ENCODE results near the gene ASGR2. TPM values are rescaled to one million over a fixed set of nuclear protein-coding genes. Genes with fewer than 3 reads are reported as not detected.

The ASGR2 gene
- total and polyA plus RNA-seq, 2 of the 13 experiments (the other 11 are each of a cell fraction or from before 2014, with no cell fraction given) = 320 to 754 TPM

GRCh38 chr17:7129311-7129710, 14.7 kb upstream of the ASGR2 start:
- H3K9me3 ChIP-seq (ENCODE audit: low read length) = no peaks in the 10 kb centered on the region
- no peak overlapping the region for H2AFZ ChIP-seq (ENCODE audit: low read length)
- WGBS (ENCODE audit: low lambda C conversion rate) = 91% methylated on average over 3 of the region's 8 CpGs
- no peak for DNase-seq (ENCODE audit: low spot score)
- BruUV-seq (replicated peaks) = no TSS peak
- POLR2A ChIA-PET = interaction anchor here (1.0 to 2.3 kb wide), 2 partner anchors 14 to 17 kb away, joined by 3 to 14 read pairs; partner anchors contain the start of gene ASGR2
- no peak overlapping the region for H3K27ac ChIP-seq (ENCODE audit: extremely low read length, insufficient read depth, low read length)
- no peak overlapping the region for H3K4me3 ChIP-seq (replicated peaks in 1 of 3; ENCODE audit: insufficient read depth in 1 of 3, low read depth in 2 of 3, low read length in 3 of 3)
- H3K9ac ChIP-seq (ENCODE audit: insufficient read depth, low read depth, low read length) = no peak overlapping the region
- H3K79me2 ChIP-seq (ENCODE audit: insufficient read depth, low read length) = no peaks in the 10 kb centered on the region
- no peak for FAIRE-seq
- H3K4me2 ChIP-seq (ENCODE audit: low read depth, low read length) = no peak overlapping the region
- CTCF ChIA-PET (ENCODE audit: low intra/inter-chr PET ratio, low total read pairs) = no interaction called here
- H3K36me3 ChIP-seq (replicated peaks in 1 of 2; ENCODE audit: control insufficient read depth in 1 of 2, insufficient read depth in 2 of 2, low read length in 2 of 2) = no peaks in the 10 kb centered on the region
- intact Hi-C loops (cut with micrococcal nuclease; ENCODE audit: unreplicated experiment) = no loop called here
- in situ Hi-C loops (cut with HindIII; ENCODE audit: extremely low pct_ligation_motif_present, low pct_unique_long_range_greater_than_20kb) = no loop called here
- no peaks in the 10 kb centered on the region for H4K20me1 ChIP-seq (ENCODE audit: insufficient read depth, low read length)
- H3K27me3 ChIP-seq (ENCODE audit: control insufficient read depth in 1 of 2, insufficient read depth in 2 of 2, low read length in 2 of 2) = no peaks in the 10 kb centered on the region
- peaks cover 41% of the 10 kb centered on the region for H3K4me1 ChIP-seq (ENCODE audit: insufficient read depth, low read length)
- ATAC-seq = no peak
- no peak for TF ChIP-seq SRY (CRISPR knock-in tag; IDR thresholded peaks at IDR 0.05)
- no peak for TF ChIP-seq CENPT (CRISPR knock-in tag; IDR thresholded peaks at IDR 0.05; ENCODE audit: low read depth)
- no peak for TF ChIP-seq ZNF564 (CRISPR knock-in tag; IDR thresholded peaks at IDR 0.05)
- no peak for TF ChIP-seq ZNF18 (CRISPR knock-in tag; IDR thresholded peaks at IDR 0.05; ENCODE audit: insufficient replicate concordance)
- no peak for TF ChIP-seq ZFP36L1 (CRISPR knock-in tag; IDR thresholded peaks at IDR 0.05)
- TF ChIP-seq ZNF318 (CRISPR knock-in tag; IDR thresholded peaks at IDR 0.05) = no peak
- TF ChIP-seq SMARCE1 (IDR thresholded peaks at IDR 0.05; ENCODE audit: borderline replicate concordance) = no peak
- TF ChIP-seq PHB2 (IDR thresholded peaks at IDR 0.05; ENCODE audit: partially characterized antibody) = no peak
- no peak for TF ChIP-seq ZNF841 (CRISPR knock-in tag; IDR thresholded peaks at IDR 0.05; ENCODE audit: borderline replicate concordance)
- TF ChIP-seq ZNF101 (CRISPR knock-in tag; IDR thresholded peaks at IDR 0.05; ENCODE audit: borderline replicate concordance, low read depth) = no peak
- no peak for TF ChIP-seq NFE2L2 (IDR thresholded peaks at IDR 0.05; ENCODE audit: low read length)
- no peak for TF ChIP-seq ZNF790 (CRISPR knock-in tag; IDR thresholded peaks at IDR 0.05; ENCODE audit: borderline replicate concordance)
- no peak for TF ChIP-seq ZNF264 (CRISPR knock-in tag; IDR thresholded peaks at IDR 0.05)
- TF ChIP-seq ZSCAN5A (CRISPR knock-in tag; IDR thresholded peaks at IDR 0.05; ENCODE audit: borderline replicate concordance) = no peak
- no peak for TF ChIP-seq IRF2 (CRISPR knock-in tag; IDR thresholded peaks at IDR 0.05)
